Kidney epithelial cell (primary cell): Measurements from ENCODE around the gene SPARCL1. TPM values are rescaled to one million over a fixed set of nuclear protein-coding genes. Genes with fewer than 3 reads are reported as not detected.
A peak's percentile ranks its signal among the peaks of the same experiment; 100 is the strongest.

Experiments
- DNase-seq: peaks from one replicate; pipeline ENCODE4 v3.0.0-alpha.2; 2010; ENCODE audit warnings: low read depth
- H3K27me3 ChIP-seq: 2 replicates; pipeline ENCODE4 v1.6.0; 2011; ENCODE audit warnings: low read length; ENCODE audit not compliant: control insufficient read depth, insufficient read depth
- H3K36me3 ChIP-seq: 2 replicates; pipeline ENCODE4 v1.5.1; 2011; ENCODE audit warnings: low read length; ENCODE audit not compliant: control insufficient read depth, insufficient read depth
- H3K4me3 ChIP-seq: 2 replicates; pipeline ENCODE4 v1.5.1; 2011; ENCODE audit warnings: low read depth, mild to moderate bottlenecking, control low read depth, low read length
- CTCF ChIP-seq: IDR thresholded peaks from 2 replicates; pipeline ENCODE4 v1.5.1; 2011; ENCODE audit warnings: mild to moderate bottlenecking, moderate library complexity, low read length, control low read depth, inconsistent platforms; ENCODE audit not compliant: insufficient read depth, poor library complexity, severe bottlenecking
- total RNA-seq: library from RNA; depleted of rRNA; stranded (reverse); fragments of >200 nt; gene quantifications from 2 replicates; pipeline ENCODE4 v1.2.3, GENCODE V29; 2015

Gene SPARCL1
- total RNA-seq, 1 donor from 2014 or later: not detected

GRCh38 chr4:87516683-87517082, 12.5 kb downstream of the SPARCL1 start:
- Histone ChIP-seq H3K4me3 (no peak overlapping the region), H3K27me3 (no peaks in the 10 kb centered on the region), H3K36me3 (no peaks in the 10 kb centered on the region)
- no peak for TF ChIP-seq CTCF
- DNase-seq: no peak

GRCh38 chr4:87512400-87512799, 16.8 kb downstream of the SPARCL1 start:
- no peak overlapping the region for H3K4me3 ChIP-seq
- H3K27me3 ChIP-seq: no peaks in the 10 kb centered on the region
- no peak for DNase-seq
- H3K36me3 ChIP-seq: no peaks in the 10 kb centered on the region
- TF ChIP-seq CTCF: no peak

DNA sequence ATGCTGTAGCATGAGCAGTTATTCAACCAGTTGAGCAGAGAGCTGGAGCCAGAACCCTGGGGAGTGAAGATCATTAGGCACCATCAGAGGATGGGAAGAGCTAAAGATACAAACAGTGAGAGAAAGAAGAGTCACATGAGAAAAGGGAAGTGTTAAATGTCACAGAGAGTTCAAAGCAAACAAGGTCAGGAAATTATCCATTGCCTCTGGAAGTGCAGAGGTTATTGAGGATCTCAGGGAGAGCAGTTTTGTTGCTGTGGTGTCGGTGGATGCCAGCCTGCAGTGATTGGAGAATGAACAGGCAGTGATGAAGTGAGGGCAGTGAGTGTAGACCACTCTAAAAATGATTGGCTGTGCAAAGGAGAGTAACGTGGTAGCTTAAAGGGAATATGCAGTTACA, 17.7 kb downstream of the SPARCL1 start:
- DNase-seq: no peak
- no peak overlapping the region for H3K4me3 ChIP-seq
- no peak for TF ChIP-seq CTCF

GRCh38 chr4:87510747-87511146, 18.4 kb downstream of the SPARCL1 start:
- H3K4me3 ChIP-seq: no peak overlapping the region
- DNase-seq: no peak
- no peak for TF ChIP-seq CTCF
- H3K36me3 ChIP-seq: no peaks in the 10 kb centered on the region
- H3K27me3 ChIP-seq: no peaks in the 10 kb centered on the region

More for the DNA sequence above, 17.7 kb downstream of the SPARCL1 start:
- Histone ChIP-seq H3K36me3 (no peaks in the 10 kb centered on the region), H3K27me3 (no peaks in the 10 kb centered on the region)

DNA sequence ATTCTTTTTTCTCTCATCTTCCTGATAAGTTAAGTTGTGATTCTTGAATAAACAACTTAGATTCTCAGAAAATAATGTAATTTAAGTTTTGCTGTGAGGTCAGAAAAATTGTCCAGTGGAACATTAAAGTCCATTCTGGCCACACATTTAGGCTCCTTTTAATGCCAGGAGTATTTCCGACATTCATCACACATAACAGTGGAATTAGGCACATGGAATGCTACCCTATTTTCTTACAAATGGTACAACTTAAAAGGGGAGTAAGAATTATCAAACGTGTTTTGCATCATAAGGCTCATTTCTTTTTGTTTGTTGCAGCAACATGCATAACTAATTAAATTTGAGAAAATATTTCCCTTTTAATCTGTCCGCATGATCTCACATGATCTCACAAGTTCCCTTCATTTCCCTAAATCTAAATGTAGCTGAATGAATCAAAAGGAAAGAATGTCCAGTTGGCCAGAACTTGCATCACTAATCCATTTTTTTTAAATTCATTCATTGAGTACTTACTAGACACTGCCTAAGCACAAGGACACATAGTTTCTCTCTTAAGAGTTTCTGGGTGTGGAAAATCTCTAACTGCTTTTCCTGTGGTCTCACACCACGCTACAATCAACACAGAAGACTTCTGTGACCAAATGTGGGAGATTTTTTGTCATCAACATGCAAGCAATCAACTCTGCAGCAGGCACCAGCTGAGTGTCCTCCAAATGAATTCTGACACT, 22.0 kb downstream of the SPARCL1 start:
- no peak for DNase-seq
- Histone ChIP-seq H3K36me3 (no peaks in the 10 kb centered on the region), H3K4me3 (no peak overlapping the region), H3K27me3 (no peaks in the 10 kb centered on the region)
- TF ChIP-seq CTCF: no peak

DNA sequence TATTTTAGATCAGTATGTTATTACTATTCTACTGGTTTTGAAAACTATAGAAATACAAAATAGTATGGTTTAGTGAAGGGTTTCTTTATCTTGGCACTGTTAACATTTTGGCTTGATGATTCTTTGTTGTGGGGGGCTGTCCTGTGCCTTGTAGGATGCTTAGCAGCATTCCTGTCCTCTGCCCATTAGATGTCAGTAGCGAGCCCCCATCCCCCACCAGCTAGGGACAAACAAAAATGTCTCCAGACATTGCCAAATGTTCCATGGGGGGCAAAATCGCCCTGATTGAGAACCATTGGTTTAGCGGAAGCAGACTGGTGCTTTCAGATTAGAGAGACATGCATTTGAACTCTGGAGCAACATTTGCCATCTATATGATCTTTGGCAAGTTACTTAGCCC, 23.3 kb downstream of the SPARCL1 start:
- no peak for DNase-seq
- Histone ChIP-seq H3K4me3 (no peak overlapping the region), H3K36me3 (no peaks in the 10 kb centered on the region), H3K27me3 (no peaks in the 10 kb centered on the region)
- TF ChIP-seq CTCF: peak; percentile 26
